AG10803 (cell line): ENCODE measurements around the gene FAXDC2.

Experiments
- DNase-seq: peaks from one replicate; pipeline ENCODE4 v3.0.0; 2010; ENCODE audit warnings: low read depth
- H3K4me3 ChIP-seq: 2 replicates; pipeline ENCODE4 v1.5.1; 2011; ENCODE audit warnings: mild to moderate bottlenecking, low read length, control low read depth
- TF ChIP-seq, protein P1 (sequence below): conservative IDR thresholded peaks from 2 replicates; pipeline ENCODE4 v1.5.1; 2011; ENCODE audit warnings: mild to moderate bottlenecking, low read length, control low read depth, inconsistent platforms

FAXDC2 gene

DNA sequence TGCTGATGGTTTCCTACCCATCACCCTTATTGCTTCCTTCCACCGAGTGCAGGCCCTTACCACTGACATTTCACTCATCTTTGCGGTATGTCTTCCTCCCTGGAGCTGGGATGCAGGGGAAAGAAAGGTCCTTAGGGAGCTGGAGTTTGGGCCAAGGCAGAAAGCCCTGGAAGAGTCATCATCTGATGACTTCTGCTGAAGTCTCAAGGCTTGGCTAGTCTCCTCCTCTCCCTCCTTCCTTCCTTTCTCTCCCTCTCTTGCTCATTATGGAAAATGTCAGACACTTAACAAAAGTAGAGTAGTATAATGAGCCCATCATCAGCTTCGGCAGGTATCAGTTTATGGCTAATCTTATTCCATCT is 55.2 kb downstream of the FAXDC2 start:
- TF ChIP-seq, protein P1, sequence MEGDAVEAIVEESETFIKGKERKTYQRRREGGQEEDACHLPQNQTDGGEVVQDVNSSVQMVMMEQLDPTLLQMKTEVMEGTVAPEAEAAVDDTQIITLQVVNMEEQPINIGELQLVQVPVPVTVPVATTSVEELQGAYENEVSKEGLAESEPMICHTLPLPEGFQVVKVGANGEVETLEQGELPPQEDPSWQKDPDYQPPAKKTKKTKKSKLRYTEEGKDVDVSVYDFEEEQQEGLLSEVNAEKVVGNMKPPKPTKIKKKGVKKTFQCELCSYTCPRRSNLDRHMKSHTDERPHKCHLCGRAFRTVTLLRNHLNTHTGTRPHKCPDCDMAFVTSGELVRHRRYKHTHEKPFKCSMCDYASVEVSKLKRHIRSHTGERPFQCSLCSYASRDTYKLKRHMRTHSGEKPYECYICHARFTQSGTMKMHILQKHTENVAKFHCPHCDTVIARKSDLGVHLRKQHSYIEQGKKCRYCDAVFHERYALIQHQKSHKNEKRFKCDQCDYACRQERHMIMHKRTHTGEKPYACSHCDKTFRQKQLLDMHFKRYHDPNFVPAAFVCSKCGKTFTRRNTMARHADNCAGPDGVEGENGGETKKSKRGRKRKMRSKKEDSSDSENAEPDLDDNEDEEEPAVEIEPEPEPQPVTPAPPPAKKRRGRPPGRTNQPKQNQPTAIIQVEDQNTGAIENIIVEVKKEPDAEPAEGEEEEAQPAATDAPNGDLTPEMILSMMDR = no peak
- H3K4me3 ChIP-seq = no peak overlapping the region
- DNase-seq = peak; percentile 13

DNA sequence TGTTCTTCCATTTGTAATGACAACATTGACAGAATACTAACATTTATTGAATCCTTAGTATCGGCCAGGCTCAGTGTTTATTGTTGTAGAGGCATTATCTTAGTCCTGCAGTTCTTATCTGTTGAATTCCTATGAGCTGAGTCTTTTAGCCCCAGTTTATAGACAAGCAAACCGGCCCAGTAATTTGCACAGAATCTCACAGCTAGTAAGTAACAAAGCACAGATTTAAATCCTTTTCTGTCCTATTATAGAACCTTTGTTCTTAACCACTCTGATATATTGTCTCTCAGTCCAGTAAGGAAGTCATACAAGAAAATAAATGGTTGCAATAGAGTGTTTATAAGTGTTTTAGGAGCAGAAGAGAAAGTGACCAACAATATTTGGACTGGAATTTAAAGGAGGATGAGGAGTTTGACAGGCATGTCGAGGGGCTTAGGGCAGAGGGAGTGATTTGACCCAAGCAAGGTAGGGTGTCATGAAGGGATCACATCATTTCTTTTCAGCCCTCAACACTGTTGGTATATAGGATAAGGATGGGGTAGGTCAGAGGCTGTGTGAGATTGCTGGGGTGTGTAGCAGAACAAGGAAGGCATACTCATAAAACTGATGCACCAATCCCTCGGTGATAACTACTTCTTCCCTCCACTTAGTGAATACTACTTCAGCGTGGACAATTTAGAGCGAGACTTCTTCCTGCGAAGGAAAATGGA is 55.7 kb downstream of the FAXDC2 start:
- H3K4me3 ChIP-seq = no peak overlapping the region
- DNase-seq = no peak
- TF ChIP-seq, protein P1 = no peak

DNA sequence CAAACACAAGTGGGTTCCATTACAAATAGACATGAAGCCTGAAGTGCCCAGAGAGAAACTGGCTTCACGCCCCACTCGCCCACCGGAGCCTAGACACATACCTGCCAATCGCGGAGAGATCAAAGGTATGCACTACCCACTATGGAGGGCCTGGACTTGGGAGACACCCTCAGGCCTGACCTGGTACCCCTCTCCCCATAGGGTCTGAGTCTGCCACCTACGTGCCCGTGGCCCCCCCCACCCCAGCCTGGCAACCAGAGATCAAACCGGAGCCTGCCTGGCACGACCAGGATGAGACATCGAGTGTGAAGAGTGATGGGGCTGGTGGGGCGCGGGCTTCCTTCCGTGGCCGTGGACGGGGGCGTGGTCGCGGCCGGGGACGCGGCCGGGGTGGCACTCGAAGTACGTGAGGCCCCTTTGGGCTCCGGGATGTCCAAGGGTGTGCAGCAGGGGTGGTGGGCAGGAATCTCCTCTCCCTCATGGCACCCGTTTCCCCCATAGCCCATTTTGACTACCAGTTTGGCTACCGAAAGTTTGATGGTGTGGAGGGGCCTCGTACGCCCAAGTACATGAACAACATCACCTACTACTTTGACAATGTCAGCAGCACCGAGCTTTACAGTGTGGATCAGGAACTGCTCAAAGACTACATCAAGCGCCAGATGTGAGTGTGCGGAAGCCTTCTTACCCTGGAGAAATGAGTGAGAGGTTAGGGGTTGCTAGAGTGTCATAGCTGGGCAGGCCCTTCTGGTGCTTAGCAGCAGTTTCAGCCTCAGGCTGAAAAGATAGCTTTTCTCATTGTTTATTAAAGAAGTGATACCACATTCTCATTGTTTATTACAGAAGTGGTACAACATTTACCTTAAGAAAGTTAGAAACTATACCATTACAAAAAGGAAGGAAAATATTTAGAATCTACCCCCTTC is 56.5 kb downstream of the FAXDC2 start:
- H3K4me3 ChIP-seq = no peak overlapping the region
- TF ChIP-seq, protein P1 = no peak
- no peak for DNase-seq

DNA sequence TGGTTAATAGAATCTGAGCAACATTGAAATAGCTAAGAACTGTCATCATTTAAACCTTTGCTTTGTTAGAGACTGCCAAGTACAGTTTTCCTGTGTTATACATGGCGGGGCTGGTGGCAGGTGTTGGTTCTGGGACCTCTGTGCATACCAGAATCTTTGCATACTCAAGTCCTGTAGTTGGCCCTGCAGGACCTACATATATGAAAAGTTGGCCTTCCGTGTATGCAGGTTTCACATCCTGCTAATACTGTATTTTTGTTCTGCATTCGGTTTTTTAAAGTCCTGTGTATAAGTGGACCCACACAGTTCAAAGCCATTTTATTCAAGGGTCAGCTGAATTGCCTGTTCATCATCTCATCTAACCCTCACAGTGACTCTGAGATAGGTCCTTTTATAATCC is 58.9 kb downstream of the FAXDC2 start:
- no peak overlapping the region for H3K4me3 ChIP-seq
- TF ChIP-seq, protein P1 = no peak
- no peak for DNase-seq

DNA sequence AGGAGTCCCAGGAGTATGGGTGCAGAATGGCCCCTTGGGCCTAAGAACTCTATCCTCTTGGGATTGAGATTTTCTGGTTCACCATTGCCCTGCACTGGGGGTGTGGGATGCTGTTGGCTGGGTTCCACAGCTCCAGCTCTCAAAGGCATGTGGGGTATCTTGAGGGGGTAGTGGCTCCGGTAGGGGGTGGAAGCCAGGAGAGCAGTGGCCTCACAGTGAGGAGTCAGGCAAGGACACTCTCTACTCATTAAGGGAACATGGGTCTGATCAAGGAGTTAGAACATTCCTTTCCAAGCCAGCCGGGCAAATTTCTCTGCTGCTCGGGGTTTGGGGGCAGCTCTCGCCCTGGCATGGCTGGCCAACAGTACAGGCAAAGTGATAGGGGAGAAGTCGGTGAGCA is 62.2 kb downstream of the FAXDC2 start:
- DNase-seq = no peak
- H3K4me3 ChIP-seq = no peak overlapping the region
- TF ChIP-seq, protein P1 = no peak

DNA sequence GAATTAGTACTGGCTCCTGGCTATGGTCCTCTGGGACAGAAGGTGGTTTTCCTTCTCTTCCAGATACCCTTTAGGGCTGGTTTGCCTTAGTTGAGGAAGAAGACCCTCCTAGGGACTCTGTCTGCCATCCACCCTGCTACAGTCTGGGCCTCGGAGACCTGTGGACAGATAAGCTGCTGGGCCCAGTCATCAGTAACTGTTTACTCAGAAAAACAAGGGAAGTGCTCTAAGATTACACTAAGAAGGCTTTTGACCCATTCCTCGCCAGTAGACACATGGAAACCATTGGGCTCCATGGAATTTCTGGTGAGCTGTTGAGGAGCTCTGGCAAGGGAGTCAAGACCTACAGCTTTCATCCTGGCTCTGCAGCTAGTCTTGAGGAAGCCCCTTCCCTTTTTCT is 64.0 kb downstream of the FAXDC2 start:
- no peak for DNase-seq
- TF ChIP-seq, protein P1 = no peak
- no peak overlapping the region for H3K4me3 ChIP-seq

DNA sequence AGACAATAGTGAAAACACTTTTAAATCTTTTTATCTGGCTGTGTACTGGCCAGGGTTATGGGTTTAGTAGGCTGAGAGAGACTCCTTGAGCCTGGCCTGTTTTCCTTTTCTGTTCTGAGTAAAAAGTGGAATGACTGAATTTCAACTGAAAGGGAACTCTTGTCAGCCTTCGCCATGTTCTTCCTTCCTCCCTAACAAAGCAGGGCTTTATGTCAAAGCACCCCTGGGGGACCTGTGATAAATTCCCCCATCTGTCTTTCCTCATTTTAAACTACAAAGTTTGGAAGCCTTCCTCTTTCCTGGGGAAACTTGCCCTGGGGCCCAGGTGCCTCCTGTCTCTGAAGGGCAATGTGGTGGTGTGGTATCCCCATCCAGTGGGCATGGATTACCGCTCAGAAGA is 65.5 kb downstream of the FAXDC2 start:
- no peak for DNase-seq
- H3K4me3 ChIP-seq = no peak overlapping the region
- TF ChIP-seq, protein P1 = no peak
